Mammary epithelial cell (primary cell): ENCODE results near the gene OVOL3.

Source experiments
- CTCF ChIP-seq, 2 donors: IDR thresholded peaks in 1 of 2; conservative IDR thresholded peaks in 1 of 2; 2 replicates each; pipeline ENCODE4 v1.5.1; 2011 to 2012; ENCODE audit warnings: inconsistent platforms in 2 of 2, low read length in 2 of 2, mild to moderate bottlenecking in 2 of 2, control low read depth in 1 of 2, low read depth in 1 of 2; ENCODE audit not compliant: insufficient read depth in 1 of 2; ENCODE audit errors: extremely low read depth in 1 of 2
- EZH2 ChIP-seq: IDR thresholded peaks from 2 replicates; pipeline ENCODE4 v1.6.1; 2012; ENCODE audit warnings: low read length, inconsistent platforms, borderline replicate concordance

DNA sequence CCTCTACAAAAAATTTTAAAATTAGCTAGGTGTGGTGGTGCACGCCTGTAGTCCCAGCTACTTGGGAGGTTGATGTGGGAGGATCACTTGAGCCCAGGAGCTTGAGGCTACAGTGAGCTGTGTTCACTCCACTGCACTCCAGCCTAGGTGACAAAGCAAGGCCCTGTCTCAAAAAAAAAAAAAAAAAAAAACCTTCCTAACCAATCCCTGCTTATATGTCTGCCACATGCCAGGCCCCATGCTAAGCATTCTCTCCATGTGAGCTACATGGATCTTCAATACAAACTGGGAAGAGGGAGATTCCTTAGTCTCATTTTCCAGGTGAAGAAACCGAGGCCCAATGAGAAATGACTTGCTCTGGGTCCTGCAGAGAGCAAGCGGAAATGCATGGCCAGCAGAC, 2.3 kb upstream of the OVOL3 start:
- TF ChIP-seq CTCF (conservative IDR thresholded peaks at IDR 0.05 in 1 of 2, IDR thresholded peaks at IDR 0.05 in 1 of 2; ENCODE audit: extremely low read depth in 1 of 2, insufficient read depth in 1 of 2, low read depth in 1 of 2, low read length in 2 of 2), result no peak
- TF ChIP-seq EZH2, result no peak
